DMS79 treated with DMSO at 0.1 percent for 48 hours (cell line): ENCODE results near the gene UQCR11.

Experiments
- DNase-seq: peaks from one replicate; lab custom pipeline; 2025; lab: John Stamatoyannopoulos, UW

The UQCR11 gene

GRCh38 chr19:1590641-1591397 is 14.4 kb downstream of the UQCR11 start:
- peak; percentile 10 for DNase-seq

- no peak for DNase-seq
Observed at GRCh38 chr19:1587872-1588271, 17.4 kb downstream of the UQCR11 start.

GRCh38 chr19:1585243-1585580 is 20.1 kb downstream of the UQCR11 start:
- no peak for DNase-seq

- DNase-seq = no peak
Observed at GRCh38 chr19:1584500-1585242, 20.6 kb downstream of the UQCR11 start.

GRCh38 chr19:1582201-1582600 is 23.1 kb downstream of the UQCR11 start:
- no peak for DNase-seq

GRCh38 chr19:1580957-1581356 is 24.3 kb downstream of the UQCR11 start:
- DNase-seq = no peak

- DNase-seq = no peak
Observed at GRCh38 chr19:1580382-1580781, 24.9 kb downstream of the UQCR11 start.

- DNase-seq = no peak
Observed at GRCh38 chr19:1579222-1579621, 26.0 kb downstream of the UQCR11 start.

- DNase-seq = peak; percentile 65
Observed at GRCh38 chr19:1577929-1578618, 27.2 kb downstream of the UQCR11 start.

GRCh38 chr19:1577090-1577928 is 28.0 kb downstream of the UQCR11 start:
- DNase-seq = peak; percentile 90

GRCh38 chr19:1576242-1577089 is 28.8 kb downstream of the UQCR11 start:
- DNase-seq = no peak

GRCh38 chr19:1575323-1576241 is 29.7 kb downstream of the UQCR11 start:
- no peak for DNase-seq

GRCh38 chr19:1574354-1575136 is 30.7 kb downstream of the UQCR11 start:
- DNase-seq = no peak

GRCh38 chr19:1572795-1573194 is 32.5 kb downstream of the UQCR11 start:
- no peak for DNase-seq

GRCh38 chr19:1571358-1571757 is 33.9 kb downstream of the UQCR11 start:
- DNase-seq = no peak

- DNase-seq = no peak
Observed at GRCh38 chr19:1570836-1571235, 34.4 kb downstream of the UQCR11 start.

GRCh38 chr19:1569997-1570396 is 35.3 kb downstream of the UQCR11 start:
- DNase-seq = no peak

- DNase-seq = peak; percentile 13
Observed at GRCh38 chr19:1568320-1569019, 36.8 kb downstream of the UQCR11 start, which contains the start of gene MEX3D. Gene MEX3D (minus strand): TSS chr19:1568325. CDS start chr19:1568058, 267 bp downstream.
